NCI-H2029 treated with DMSO at 0.1 percent for 48 hours (cell line): ENCODE data around the gene ADSL.
"Not testable (repeated sequence)": the region's sequence is repeated elsewhere in the genome, so short reads cannot be mapped to it uniquely, and the experiment has no call there.

Experiments used
- DNase-seq: peaks from one replicate; lab custom pipeline; 2025; lab: John Stamatoyannopoulos, UW

Gene ADSL

DNA sequence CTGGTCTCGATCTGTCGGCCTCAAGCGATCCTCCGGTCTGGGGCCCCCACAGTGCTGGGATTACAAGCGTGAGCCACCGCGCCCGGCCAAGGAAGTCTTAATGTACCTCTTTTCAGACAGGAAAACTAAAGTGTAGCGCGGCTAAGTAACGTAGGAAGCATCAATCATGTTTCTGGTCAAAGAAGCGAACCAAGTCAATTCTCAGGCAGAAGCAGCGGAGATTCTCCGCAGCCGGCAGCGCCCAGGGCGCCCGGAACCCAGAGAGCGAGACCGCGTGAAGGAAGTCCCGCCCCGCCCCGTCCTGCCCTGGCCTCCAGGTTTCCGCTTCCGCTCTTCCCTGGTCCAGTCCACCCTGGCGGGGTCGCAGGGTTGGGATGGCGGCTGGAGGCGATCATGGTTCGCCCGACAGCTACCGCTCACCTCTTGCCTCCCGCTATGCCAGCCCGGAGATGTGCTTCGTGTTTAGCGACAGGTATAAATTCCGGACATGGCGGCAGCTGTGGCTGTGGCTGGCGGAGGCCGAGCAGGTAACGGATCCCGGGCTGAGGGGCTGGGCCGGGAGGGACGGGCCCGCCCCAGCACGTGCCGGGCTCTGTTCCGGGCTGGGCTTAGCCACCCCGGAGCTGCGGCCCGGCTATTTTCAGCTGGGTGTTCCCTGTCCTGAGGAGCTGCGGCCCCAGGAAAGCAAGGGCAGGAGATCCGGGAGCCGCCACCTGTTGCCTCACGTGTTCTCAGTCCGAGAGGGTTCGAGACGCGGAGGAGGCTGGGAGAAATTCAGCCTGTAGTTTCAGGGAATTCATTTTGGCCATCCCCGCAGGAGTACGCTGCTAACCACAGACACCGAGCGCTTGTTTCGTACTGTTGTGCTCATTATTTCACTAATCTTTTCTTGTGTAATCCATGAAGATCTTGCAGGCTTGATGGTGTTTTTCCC is at the start of gene ADSL:
Gene ADSL (plus strand): TSS at position 316 of the 934 bp plus-strand sequence. CDS start 59 bp downstream, at position 375.
- peak; percentile 42 for DNase-seq

DNA sequence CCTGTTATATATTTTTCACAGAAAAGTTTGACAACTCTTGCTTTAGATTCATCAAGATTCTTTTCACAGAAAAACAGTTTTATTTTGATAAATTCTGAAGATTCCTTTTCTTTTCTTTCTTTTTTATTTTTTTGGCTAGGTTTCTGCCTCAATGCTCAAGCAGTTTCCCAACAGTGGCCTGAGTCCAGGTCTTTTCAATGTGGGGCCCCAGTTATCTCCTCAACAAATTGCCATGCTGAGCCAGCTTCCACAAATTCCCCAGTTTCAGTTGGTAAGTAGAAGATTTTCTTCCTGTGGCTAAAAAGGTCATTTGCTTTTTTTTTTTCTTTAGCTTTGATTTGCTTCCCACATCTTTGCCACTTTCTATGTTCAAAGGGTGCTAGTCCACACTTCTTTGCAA is 46.0 kb upstream of the ADSL start:
- no peak for DNase-seq

DNA sequence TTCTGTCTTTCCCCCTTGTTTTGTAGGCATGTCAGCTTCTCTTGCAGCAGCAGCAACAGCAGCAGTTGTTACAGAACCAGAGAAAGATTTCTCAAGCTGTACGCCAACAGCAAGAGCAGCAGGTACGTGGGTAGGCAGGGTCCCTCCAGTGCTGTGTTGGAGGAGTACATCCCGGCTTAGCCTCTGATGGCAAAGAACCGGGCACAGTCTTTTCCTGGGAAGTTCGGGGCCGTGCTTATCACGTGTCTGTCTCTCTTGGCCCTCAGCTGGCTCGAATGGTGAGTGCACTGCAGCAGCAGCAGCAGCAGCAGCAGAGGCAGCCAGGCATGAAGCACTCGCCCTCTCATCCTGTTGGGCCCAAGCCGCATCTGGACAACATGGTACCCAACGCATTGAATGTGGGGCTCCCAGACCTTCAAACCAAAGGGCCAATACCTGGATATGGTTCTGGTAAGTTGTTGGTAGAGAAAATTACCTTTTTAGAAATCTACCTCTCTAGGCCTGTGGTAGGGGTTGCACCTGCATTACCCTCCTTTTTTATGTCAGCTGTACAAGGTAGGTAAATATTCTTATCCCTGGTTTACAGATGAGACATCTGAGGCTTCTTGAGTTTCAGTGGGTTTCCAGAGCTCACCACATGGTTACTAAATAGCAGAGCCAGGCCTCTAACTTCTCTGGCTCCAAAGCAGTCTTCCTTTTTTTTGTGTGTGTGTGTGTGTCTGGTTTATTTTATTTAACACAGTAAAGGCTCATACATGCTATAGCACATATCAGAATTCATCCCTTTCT is 45.2 kb upstream of the ADSL start:
- no peak for DNase-seq

DNA sequence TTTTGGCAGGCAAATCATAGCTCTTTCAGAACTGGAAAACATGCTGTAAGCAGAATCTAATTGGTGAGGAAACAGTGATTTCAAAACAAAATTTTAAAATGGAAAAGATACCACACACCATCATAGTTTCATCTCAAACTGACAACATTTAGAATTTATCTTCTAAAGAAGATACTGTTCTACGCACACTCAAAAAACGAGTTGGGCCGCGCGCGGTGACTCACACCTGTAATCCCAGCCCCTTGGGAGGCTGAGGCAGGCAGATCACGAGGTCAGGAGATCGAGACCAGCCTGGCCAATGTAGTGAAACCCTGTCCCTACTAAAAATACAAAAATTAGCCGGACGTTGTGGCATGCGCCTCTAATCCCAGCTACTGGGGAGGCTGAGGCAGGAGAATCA is 44.2 kb upstream of the ADSL start:
- DNase-seq: no peak

DNA sequence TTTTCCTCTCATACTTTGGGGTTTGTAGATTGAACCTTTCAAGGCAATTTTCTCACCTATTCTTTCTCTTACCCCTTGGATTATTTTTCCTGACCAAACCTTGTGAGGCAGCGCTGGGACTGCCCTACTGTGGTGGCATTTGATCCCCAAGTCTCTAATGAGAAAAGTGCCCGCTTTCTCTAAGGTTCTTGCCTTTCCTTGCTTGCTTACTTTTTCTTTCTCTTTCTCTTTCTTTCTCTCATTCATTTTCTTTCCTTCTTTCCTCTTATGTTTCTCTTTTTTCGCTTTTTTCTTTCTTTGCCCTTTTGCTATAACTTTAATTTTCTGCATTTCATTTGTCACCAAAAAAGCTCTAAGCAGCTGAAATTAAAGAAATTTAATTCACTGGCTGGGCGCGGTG is 40.7 kb upstream of the ADSL start:
- DNase-seq: no peak

DNA sequence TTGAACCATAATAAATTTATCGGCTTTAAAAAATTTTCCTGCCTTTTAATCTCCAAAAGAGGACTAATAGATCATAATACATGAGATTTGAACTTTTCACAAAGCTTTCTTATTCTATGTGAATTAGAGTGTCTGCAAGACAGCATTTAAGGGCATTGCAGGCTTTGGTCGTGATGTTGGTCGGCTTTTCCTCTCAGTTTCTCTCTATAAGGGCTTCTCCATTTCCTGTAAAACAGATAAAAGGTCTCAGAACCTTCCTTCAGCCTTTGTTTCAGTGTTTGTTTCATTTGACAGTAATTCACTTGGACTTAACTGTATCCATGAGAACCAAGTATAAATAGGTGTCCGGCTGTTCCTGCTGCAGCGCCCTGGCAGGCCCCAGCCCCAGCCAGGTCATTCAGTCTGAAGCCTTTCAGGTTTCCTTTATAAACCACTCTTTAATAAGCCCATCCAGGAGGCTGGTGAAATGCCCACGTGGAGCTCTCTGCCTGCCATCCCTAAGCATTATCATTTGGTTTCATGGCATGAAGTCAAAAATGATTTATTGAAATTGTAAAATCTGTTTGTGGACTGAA is 37.2 kb upstream of the ADSL start:
- no peak for DNase-seq

DNA sequence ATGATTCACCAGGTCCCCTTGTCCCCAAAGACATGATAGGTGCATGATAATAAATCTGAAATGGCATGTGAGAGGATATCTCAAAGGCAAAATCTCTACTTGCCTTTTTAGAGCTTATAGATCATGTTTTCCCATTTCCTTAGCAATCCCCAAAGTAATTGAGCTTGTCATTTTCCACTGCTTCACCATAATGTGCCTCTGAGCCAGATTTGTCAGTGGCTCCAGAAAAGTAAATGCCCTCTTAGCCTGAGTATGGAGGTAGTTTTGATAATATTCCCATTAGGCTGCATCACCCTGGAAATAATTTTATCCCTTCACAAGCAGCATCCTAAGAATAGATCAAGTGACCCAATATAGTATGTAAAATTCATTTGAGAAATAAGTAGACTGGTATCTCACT is 36.7 kb upstream of the ADSL start:
- no peak for DNase-seq

DNA sequence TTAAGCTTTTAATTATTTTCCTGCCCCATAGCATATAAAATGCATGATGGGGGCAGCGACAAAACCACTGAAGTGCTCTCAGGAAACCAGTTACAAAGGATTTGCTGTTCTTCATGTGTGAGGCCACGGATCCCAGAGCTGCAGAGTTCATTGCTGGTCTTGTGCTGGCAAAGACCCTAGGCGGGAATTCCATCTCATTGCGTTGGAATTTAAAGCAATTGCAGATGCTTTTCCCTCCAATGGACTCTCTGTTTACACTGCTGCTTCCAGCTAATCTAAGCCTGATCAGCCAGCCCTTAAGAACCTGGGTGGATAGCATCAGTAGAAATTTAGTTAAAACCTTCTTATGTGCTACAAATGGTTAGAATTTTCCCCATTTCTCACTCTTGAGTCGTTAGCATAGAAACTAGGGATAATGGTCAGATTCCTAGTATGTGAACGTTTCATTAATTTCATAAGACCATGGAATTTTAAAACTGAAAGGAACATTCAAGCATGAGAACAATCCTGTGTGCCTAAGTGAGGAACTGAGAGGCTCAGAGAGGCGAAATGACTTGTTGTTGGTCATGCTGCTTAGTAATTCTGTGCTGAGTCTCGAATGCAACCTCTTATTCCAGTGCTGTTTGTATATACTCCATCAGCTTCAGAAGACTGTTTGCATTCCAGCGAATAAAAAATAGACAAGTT is 36.1 kb upstream of the ADSL start:
- no peak for DNase-seq

DNA sequence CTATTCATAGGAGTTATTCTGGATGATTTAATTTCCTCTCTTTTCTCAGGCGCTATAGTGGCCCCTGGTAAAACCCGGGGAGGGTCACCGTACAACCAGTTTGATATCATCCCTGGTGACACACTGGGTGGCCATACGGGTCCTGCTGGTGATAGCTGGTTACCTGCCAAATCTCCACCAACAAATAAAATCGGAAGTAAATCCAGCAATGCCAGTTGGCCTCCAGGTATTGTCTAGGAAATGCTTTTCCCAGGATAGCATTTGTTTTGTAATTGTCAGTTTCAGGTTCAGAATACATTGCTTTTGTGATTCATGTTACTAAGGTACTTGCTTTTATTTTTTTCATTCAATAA is 35.6 kb upstream of the ADSL start:
- no peak for DNase-seq

DNA sequence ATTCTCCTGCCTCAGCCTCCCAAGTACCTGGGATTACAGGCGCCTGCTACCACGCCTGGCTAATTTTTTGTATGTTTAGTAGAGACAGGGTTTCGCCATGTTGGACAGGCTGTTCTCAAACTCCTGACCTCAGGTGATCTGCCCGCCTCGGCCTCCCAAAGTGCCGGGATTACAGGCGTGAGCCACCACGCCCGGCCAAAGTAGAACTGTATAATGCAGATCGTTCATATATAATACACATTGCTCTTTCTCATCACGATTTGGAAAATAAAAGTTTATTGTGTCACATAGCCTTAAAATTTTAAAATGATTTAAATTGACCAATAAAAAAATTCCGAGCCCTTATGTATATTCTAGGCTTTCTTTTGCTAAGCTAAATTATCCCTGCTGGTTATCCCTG is 34.7 kb upstream of the ADSL start:
- DNase-seq: not testable (repeated sequence)

DNA sequence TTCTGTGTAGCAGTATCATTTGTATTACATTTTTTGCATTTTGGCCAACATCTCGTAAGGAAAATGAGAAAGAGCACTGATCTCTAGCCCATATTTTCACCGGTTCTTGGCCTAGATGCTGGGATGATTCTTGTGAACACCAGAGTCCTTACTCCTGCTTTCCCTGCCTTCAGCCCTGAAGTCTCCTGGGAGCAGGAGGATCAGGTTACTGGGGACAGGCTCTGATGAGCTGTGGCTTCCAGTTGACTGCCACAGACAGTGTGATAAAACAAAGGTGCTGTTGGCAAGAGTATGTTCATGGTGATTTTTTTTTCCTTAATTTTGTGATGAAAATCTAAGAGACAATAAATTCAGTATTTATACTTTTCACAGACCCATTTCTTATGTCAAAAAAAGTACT is 34.2 kb upstream of the ADSL start:
- DNase-seq: no peak

DNA sequence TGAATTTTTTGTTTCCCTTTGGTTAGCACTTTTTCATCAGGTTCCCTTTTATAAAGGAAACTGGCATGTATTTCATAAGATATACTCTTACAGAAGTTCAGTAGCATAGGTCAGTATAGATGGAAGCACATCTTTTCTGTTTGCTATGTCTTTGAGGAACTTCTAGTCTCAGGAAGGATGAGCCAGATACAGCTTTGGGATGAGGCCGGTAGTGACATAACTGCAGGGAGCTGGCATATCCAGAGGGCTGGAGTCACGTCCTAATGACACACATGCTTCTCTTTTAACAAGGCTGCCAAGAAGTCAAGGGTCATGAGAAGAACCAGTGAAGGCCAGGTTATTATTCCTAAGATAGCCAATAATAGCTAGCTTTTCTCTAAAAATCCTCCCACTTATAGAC is 33.3 kb upstream of the ADSL start:
- no peak for DNase-seq

DNA sequence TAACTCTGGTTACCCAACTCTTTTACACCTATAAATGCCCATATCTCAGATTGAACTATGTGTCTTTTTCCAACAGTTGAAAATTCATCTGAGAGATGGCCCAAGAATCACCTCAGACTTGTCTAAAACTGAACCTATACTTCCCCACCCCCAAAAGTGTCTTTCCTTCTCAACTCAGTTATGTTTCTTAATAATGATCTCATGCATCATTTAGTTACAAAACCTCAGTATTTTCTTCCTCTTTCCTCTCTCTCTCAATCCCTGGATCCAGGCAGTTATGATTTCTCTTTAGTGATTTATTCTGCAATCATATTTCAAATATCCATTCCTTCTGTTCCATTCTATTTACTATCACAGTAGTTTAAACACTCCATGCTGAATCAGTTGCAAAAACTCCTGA is 32.3 kb upstream of the ADSL start:
- DNase-seq: no peak

DNA sequence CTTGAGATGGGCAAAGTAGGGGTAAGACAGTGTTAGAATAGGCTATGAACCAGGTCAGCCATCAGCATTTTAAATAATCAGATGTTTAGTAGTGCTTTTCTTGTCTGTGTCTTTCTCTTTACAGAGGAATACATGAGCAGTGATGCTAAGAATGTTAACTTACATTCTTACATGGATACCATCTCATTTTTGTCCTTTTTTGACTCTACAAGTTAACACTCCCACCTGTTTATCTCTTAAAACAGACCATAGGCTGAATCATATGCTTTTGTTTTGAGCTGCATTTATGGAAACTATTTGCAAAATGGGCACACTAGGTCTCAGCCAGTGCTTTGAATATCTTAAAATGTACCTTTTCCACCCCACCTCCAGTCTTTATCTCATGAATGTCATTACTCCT is 25.6 kb upstream of the ADSL start:
- no peak for DNase-seq

DNA sequence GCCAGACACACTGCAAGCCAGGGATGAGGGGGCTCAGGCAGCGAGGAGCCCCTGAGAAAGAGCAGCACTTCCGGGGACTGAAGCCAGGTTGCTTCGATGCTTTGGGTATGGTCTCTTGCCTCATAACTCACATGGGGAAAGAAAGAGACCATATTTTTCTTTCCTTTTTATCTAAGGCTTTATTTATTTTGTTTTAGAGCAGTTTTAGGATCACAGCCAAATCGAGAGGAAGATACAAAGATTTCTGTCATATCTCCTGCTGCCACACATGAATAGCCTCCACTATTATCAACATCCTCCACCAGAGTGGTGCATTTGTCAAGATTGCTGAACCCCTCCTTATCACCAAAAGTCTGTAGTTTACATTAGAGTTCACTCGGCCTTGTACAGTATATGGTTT is 24.3 kb upstream of the ADSL start:
- no peak for DNase-seq

DNA sequence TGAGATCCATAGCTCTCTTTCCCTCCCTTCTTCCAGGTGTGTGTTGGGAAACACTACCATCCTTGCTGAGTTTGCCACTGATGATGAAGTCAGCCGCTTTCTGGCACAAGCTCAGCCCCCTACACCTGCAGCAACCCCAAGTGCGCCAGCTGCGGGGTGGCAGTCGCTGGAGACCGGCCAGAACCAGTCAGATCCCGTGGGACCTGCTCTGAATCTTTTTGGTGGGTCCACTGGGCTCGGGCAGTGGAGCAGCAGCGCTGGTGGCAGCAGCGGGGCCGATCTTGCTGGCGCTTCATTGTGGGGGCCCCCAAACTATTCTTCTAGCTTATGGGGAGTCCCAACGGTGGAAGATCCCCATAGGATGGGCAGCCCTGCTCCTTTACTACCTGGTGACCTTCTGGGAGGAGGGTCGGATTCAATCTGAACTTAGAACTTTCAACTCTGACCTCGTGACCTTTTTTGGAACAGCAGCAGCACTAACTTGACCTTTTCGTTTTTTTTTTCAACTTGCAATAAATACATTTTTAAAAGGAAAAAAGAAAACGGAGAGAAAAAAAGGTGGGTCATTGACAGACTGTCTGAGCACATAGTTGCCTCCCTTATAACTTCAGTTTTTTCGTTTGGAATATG is 23.4 kb upstream of the ADSL start:
- no peak for DNase-seq

DNA sequence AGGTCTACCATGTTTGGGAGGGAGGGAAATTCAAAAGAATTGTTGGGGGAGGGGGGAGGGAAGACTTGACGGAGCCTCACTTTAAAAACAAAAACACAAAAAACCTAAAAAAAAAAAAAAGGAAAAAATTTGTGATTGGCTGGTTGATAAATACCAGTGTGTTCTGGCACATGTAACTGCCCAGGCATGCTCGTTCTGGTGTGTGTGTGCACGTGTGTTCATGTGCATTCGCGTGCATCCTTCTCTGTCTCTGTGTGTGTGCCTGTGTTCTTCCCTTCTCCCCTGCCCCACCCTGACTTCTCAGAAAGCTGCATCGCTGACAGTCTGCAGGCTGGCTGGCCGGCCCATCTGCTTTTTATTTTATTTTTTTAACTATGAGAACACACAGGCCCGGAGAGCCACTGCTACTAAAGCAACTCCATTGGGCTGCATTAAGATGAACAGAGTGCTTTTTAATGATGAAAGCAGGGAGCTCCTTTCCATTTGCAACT is 22.6 kb upstream of the ADSL start:
- no peak for DNase-seq

DNA sequence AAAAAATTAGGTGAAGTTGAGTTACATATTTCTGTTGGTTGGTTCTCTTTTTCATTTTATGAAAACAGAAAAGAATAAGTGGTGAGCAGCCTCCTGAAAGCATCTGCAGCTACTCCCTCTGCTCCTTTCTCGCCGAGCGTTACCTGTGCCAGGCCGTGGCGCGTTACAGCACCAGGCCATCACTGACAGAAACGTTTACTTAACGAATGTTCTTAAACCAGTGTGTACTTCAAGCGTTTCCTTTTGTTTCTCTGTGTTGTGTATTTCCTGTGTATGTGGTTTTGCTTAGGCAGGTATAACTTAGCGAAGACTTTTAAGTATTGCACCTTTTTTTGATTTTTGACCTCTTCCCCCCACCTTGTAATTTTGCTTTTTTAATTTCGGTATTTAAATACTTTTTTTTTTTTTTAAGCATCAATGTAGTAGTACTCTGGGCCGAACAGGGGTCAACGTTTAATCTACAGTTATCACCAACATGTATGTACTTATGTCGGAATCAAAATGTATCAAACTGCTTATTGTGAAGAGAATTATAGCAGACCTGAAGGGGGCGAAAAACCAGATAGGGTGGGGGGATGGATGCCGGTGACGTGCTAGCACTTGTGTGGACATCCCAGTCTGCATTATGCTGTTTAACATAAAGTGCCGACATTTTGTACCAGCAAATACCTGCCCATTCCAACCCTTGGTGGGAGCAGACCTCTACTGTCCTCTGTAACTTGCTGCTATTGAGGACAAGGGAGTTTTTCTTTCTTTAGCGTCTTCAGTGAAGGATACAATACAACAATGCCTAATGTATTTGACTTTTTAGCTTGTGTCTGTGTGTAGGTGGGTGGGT is 21.6 kb upstream of the ADSL start:
- DNase-seq: no peak

DNA sequence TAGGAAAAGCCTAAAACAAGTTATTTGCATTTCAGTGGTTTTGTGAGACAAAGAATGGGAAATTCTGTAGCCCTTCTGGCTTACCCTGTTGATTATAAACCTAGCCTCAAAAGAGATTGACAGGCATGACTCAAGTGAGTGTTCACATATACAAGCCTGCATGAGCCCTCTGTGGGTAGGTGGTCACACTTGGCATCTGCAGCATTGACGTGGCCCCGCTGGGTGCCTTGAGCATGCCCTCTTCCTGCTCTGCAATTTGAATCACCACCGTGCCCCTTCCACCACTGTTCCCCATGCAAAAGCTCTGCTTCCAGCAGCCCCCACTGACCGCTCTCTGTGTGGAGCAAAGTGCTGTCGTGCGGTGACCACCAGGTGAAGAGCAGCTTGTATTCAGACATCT is 21.0 kb upstream of the ADSL start:
- no peak for DNase-seq

DNA sequence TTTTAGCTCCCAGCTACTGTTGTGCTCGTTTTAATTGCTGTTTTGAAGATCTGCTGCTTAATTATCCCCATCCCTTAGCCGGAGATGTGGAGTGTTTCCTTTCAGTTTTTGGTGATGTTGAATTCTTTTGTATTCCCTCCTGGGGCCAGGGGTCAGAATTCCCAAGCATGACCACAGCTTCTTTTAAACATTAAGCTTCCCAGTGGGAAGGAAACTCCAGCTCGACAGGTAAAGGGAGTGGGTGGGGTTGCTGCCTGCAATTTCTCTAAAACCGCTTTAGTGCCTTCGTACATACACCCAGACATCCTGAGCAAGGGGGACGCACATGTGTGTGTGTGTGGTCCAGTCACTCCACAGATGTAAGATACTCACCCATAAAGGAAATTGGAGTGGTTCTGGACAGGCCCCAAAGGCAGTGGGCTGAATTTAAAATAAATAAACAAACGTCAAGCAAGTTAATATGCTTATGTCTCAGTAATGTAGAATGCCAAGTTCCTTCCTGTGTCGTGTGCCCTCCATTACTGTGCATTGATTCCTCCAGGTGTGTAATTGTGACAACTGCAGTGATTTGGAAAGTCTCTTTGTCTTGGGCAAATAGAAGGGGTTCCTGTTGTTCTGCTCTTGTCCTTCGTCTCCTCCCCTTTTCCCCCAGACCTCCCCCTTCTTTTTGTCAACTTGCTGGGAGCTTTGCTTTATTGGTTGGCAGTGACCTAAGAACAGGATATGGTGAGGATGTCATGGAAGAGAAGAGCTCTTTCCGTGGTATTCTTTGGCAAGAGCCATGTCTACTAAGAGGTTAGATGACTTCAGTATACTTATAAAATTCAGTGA is 19.2 kb upstream of the ADSL start:
- peak; percentile 87 for DNase-seq
